Effector CD4-positive, alpha-beta T cell (primary cell): ENCODE measurements around the gene HSPB9. TPM values are rescaled to one million over a fixed set of nuclear protein-coding genes. Genes with fewer than 3 reads are reported as not detected.
A peak's percentile ranks its signal among the peaks of the same experiment; 100 is the strongest.

Experiments
- DNase-seq: peaks from one replicate; pipeline ENCODE4 v3.0.0-alpha.2; 2020
- total RNA-seq: gene quantifications from one replicate; lab custom pipeline; 2026; lab: John Stamatoyannopoulos, UW

Gene HSPB9, protein sequence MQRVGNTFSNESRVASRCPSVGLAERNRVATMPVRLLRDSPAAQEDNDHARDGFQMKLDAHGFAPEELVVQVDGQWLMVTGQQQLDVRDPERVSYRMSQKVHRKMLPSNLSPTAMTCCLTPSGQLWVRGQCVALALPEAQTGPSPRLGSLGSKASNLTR
- total RNA-seq = not detected

DNA sequence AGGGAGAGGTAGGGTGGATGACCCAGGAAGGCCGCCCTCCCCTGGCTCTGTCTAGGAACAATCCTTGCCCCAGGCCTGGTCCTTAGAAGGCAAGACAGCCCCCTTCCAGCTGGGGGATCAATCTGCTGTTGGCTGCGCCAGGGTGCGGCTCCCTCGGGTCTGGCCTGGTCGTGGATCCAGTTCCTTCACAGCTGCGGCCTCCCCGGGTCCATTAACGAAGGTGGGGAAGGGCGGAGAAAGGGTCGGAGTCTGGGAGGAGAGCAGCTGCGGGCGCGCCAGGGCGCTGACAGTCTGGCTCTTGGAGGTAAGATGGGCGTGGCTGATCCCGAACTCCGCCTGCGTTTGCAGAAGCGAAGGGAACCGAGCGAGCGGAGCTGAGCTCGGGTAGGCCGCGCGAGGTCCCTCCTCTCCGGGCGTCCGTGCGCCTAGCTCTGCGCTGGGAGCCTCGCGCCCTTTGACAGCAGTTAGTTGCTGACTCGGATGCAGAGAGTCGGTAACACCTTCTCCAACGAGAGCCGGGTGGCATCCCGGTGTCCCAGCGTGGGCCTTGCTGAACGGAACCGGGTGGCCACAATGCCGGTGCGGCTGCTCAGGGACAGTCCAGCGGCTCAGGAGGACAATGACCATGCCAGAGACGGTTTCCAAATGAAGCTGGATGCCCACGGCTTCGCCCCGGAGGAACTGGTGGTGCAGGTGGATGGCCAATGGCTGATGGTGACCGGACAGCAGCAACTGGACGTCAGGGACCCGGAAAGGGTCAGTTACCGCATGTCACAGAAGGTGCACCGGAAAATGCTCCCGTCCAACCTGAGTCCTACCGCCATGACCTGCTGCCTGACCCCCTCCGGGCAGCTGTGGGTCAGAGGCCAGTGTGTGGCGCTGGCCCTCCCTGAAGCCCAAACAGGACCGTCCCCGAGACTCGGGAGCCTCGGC lies at the start of gene HSPB9:
TSS of gene HSPB9 (plus strand) at position 434 of the 933 bp plus-strand sequence. CDS start at position 481, 47 bp downstream.
- DNase-seq = no peak

DNA sequence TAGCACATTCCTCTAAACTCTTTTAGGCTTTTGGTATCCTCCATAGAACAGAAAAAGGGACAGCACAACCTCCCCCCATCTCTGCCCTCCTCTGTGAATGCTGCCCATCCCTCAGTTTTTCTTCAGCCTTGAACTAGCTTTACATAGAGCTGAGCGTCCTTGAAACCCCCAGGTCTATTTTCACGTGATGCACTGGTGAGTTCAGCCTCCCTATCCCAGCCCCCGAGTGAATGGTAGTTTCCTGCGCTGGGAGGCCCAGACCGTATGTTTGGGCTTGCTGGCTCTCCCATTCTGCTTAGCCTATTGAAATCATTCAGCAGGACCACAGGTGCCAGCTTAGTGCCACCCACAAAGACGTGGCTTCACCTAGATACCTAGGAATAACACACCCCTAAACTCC lies 46.8 kb upstream of the HSPB9 start:
- DNase-seq = no peak

DNA sequence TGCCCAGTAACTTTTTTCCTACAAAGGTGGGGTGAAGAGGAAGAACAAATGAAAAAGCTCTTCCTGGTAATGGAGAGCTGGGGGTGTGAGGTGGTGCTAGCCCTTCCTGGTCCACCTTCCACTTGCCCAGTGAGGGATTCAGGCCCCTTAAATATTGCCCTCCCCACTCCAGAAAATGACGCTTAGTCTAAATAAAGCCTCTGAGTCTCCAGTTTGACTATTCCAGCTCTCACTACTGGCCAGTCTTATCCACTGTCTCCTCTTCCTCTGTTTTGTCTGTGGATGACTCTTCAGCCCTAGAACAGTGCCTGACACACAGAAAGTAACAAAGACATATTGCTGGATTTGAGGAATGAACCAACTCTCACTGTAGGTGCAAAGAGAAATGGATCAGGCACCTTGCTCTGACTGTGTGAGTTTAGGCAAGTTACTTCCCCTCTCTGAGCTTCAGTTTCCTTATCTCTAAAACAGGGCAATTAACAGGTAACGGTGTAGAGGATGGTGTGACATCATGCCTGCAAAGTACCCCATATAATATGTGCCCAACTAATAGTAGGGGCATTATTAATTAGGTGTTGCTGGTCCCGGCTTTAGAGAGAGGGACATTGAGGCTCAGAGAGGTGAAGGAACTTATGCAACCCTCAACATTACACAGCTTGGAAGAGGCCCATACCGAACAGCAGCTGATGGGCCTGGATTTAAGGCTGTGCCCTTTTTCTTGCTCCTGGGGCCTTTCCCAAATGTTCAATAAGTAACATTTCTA lies 45.6 kb upstream of the HSPB9 start:
- DNase-seq = no peak

DNA sequence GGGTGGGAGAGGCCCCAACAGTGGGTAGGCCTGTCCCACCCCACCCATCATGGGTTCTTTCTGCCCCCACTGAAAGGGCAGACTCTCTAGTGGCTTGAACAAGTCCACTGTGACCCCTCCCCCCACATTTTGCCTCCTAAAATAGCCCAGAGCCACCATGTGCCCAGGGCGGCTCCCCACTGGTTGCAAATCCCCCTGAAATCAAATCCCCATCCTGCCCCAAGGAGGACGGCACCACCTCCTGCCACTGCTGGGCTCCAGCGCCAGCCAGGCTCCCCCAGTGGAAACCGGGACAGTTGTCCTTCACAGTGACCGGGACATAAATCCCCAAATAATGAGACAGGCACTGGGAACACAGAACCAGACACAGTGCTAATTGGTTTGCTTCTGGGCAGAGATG lies 44.8 kb upstream of the HSPB9 start:
- DNase-seq = no peak

DNA sequence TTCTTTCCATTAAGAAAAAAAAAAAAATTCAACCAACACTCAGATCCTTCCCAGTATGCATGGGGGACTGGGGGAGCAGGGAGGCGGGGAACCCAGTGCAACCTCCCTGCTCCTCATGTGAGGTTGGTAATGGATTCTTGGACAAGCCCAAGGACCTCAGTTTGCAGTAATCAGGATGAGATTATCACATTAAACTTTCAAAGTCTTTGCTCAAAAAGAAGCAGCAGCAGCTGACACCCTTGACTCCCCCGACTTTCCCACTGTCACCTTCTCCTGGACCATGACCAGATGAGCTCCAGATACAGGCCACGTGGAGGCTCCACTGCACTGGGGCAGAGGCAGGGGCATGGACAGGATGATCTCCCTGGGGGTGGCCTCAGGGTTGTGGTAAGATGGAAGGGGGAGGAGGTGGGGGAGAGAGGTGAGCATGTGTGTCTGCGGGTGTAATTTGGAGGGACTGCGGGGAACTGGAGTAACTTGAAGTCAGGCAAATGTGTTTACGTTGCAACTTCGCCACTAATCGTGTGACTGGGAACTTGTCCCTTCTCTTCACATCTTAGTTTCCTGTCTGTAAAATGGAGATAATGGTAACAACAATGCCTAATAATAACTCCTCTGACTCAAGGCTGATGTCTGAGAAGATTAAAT lies 44.1 kb upstream of the HSPB9 start:
- DNase-seq = no peak

DNA sequence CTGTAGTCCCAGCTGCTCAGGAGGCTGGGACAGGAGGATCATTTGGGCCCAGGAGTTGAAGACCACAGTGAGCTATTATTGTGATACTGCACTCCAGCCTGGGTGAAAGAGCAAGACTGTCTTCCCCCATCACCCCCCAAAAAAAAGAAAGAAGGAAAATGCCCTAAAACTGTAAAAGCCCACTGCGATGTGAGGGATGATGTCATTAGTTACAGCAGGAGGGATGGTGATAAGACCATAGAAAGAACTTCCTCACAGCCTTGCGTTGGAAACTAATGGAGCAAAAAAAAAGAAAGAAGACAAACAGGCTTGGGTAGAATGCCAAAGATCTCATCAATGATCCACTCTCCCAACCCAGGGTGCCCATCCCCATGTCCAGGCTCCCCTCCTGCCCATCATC lies 43.1 kb upstream of the HSPB9 start:
- DNase-seq = no peak

DNA sequence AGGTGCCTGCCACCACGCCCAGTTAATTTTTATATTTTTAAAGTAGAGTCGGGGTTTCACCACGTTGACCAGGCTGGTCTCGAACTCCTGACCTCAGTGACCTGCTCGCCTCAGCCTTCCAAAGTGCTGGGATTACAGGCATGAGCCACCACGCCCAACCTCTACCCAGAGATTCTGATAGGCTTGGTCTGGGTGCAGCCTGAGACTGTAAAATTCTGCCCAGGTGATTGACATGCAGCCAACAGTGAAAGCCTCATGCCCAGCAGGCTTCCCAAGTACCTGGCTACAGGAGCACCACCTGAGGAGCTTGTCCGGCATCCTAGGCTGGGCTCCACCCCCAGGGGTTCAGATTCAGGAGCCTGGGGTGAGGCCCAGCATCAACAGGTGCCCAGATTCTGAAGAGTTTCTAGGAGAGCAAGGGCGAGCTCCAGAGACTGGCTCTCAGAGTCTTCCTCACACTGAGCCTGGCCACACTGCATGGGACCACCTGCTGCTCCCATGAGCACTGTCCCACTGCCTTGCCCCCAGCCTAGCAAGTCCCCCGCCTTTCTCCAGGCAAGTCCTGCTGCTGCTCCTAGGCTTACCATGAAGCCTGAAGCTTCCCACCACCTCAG lies 41.0 kb upstream of the HSPB9 start:
- DNase-seq = no peak

DNA sequence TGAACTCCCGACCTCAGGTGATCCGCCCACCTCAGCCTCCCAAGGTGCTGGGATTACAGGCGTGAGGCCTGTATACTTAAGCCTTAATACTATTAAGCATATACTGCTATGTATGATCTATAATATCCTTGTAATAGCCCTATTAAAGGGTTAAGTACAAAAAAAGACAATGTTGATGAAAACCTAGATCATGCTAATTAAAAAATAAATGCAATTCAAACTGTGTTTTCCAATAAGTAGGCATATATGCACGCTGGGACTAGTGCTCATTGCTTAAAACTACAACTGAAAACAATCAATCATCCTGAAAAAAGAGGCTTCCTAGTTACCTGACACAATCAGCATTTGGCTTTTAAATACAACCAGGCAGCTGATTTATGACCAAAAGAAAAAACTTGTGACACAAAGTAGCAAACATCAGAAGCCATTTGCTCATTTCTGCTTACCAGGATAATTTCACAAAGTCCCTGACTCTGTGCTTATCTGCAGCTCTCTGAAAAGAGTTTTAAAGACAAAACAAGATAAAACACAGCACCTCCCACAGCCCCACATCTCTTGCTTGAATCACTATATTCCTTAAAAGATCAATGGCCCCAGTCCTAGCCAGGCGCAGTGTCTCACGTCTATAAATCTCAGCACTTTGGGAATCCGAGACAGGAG lies 35.4 kb upstream of the HSPB9 start:
- DNase-seq = no peak

DNA sequence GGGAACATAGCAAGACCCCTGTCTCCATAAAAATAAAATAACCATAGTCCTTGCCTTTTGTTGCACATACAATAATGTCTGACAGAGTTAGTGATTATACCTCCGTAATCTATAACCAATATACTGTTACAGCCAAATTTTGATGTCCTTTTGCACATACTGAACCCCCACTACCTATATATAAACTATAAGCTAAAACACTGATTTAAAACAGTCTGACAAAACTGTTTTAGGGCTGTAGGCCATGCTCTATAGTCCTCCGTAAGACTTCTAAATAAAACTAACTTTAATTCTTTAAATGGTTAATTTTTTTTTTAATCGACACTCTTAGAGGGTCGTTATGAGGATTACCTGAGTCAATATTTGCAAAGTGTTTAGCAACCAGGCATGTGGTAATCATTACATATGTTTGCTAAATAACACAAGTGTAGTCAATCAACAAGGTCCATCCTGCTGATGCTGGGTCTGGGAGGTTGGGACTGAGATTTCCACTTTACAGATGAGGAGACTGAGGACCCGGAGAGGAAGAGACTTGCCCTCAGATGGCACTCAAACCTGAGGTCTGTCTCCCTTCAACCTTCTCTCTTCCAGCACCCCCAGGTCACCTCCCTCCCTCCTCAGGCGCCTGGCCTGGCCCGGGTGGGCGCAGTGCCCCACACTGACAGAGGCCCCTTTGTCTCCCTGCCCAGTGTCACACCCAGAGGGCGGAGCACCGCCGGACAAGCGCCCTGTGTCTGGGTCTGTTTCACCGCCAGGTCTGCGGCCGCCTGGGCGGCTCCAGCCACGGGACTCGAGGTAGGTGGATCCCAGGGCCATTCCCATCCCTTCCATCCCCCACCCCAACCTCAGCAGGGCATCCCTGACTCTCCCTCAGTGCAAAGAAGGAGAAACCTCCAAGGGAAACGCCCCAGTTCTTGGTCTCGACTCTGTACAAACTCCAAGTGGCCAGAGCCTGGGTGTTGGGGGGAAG lies 34.6 kb upstream of the HSPB9 start:
- DNase-seq = no peak

DNA sequence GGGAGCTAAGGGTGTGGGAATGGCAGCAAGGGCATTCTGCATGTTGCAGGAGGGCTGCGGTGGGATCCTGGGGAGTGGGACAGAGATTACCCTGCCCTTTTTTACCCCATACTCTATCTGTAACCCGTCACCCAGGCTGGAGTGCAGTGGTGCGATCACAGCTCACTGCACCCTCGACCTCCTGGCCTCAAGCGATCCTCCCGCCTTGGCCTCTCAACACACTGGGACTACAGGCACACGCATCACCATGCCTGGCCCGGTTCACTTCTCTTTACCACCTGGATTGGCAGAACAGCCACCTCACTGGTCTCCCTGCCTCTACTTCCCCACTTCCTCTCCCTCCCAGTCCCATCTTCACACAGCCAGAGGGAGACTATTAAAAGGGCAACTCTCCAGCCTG lies 33.9 kb upstream of the HSPB9 start:
- DNase-seq = no peak

DNA sequence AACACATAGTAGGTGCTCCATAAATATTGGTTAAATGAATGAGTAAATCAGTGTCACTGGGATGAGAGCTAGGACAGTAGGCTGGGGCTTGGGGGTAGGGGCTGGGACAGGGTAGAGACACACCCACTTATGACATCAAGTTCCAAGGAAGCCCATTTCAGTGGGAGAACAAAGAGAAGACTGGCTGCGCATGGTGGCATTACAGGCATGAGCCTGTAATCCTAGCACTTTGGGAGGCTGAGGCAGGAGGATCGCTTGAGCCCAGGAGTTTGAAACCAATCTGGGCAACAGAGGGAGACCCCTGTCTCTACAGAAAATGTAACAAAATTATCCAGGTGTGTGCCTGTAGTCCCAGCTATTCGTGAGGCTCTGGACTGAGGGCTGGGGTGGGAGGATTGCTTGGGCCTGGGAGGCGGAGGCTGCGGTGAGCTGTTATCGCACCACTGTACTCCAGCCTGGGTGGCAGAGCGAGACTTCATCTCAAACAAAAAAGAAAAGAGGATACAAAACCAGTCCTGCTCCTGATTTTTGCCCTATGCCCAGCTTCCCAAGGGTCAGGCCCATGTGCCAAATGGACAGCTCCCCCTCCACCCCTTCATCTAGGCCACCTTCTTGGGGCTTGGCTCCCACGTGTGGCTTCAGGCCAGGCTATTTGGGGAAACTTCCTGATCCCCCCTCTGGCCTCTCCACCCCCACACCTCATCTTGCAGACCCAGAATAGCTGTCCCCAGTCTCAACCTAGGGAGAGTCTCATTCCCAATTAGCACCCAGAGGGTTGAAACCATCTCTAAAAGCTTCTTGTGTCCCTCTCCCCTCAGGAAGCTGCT lies 31.4 kb upstream of the HSPB9 start:
- no peak for DNase-seq

DNA sequence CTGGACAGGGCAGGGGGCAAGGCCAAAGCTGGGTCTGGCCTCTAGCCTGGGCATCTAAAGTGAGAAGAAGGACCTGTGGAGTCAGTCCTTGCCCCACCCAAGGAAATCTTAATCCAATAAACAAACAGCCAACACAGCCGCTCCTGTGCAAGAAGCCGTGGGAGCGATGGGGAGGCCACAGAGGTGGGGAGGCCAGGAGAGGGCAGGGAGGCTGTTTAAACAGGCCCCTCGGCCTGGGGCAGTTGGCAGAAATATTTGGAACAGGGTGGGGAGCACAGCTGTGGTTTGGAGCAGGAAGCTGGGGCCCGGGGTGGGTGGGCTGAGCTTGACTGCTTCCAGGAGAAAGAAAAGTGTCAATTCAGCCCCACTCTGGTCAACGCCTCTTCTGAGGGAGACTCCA lies 29.7 kb upstream of the HSPB9 start:
- DNase-seq = no peak

DNA sequence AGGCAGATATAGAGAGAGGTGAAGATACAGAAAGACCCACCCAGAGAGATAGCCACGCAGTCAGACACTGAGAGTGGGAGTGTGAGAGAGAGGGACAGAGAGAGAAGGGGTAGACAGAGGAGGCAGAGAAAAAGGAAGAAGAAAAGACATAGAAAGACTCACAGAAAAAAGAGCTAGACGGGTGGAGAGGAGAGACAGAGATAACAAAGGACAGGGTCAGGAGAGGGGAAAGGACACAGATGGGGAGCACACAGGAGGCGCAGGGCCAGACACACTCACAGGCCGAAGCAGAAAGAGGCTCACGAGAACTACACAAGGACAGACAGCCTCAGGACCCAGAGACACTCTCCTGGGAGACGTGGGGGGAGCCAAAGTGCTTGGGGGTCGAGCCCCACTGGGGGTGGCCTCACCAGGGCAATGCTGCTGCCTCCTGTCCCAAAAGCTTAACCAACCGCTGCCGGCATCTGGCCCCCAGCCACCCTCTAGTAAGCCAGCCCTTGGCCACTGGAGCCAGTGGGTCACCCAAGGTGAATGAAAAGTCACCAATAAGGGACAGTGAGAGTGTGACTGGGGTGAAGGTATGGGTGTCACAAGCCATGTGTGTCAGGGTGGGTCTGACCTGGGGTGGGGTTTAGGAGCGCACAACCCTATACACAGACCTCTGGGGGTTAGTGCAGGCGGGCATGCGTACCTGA lies 28.1 kb upstream of the HSPB9 start:
- DNase-seq = no peak

DNA sequence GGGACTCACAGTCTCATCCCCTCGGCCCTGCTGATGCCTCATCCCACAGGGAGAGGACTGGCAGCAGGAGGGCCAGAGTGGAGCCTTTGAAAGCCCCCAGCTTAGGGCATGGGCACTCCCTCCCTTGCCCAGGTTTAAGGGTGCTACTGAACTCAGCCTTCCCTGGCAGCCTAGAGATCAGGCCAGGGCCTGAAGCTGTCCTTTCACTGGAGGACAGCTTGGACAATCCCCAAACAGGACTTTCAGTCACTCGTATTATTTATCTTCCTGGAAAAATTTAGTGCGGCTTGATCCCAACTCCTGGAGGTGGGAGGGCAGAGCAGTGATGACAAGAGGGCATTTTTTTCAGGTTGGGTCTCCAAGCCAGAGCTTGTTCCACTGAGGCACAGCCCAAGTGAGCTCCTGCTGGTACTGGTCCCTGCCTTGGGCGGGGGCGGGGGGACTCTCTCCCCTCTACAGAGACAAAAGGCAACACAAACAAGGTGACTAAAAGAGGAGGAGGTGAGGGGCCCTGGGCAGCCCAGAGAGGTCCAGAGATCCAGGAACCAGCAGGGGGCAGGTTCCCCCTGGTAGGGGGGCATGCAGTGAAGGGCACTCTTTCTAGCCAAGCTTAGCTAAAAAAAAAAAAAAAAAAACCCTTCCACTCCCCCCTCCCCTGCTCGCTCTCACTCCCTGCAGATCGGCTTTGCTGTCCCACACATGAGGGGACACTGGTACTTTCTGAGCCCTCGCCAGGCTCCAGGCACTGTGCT lies 26.1 kb upstream of the HSPB9 start:
- DNase-seq = no peak

DNA sequence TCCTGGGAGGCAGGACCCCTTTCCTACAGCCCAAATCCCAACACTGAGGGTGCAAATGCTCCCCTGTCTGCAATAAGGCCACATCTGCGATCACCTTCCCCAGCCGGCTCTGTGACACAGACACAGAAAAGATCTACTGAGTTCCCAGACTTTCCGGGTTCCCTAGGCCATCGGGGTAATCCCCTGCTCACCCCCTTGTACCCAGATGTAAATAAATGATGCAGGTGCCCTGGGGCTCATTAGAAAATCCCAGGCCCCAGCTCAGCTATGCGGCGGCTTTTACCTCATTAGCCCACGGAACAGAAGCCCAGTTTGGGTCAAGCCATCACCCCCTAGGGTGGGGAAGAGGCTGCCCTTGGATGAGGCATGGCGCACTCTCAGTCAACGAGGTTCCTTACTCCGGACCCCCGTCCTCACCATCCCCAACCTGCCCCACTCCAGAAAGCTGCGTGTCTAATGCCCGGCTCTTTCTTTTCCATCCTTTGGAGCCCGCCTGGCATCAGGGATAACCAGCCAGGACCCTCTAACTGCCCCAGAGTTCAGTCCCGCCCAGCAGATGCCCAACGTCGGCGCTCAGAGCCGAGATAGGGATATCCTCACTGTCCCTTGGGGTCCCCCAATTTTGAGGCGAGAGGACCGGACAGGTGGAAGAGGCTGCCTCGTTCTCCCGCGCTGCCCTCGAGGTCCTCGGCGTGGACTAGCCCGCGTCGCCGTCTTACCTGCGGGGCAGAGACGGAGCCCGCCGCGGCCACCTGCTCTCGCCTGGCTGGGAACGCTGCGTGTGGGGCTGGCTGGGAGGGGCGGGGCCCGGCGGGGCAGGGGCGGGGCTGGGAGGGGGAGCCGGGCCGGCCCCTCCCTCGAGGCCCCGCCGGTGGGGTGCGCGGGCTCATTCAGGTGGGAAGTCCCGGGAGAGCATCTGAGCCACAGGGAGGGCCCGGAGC lies 24.6 kb upstream of the HSPB9 start, which contains the start of gene ZNF385C:
TSS of gene ZNF385C (minus strand) at position 783 of the 941 bp plus-strand sequence. CDS start 35,417 bp downstream, outside the sequence.
- DNase-seq = peak; percentile 43

DNA sequence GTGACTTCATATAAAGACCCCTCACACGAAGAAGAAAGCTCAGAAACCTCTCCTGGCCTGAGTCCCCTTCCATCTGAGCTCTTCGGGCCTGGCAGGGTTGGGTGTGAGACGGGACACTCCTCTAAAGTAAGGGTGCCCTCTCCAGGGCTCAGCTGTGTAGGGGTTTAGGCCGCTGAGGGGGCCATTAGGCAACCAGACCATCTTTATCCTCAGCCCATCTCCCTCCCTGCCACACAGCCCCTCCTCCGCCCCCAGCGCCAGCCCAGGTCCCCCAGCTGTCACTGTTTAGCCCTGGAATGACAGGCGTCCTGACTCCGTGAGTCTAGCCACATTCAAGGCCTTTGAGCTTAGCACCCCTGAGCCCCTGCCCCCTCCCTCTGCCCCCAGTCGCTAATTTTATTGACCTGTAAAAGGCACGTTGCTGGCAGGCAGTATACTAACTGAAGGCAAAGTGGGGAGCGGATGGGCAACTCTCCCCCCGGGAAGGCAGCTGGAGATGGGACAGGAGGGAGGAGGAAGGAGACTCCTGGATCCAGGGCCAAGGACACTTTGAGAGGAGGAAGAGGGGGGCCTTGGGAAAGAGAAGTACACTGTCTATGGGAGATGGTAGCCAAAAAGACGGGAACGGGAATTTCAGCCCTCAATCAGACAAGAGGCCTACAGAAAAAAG lies 23.7 kb upstream of the HSPB9 start:
- no peak for DNase-seq
